DOHH2 (cell line): ENCODE measurements around the gene BLOC1S5.

Experiments
- H3F3A ChIP-seq: fragments of 200-600 bp; sonication (generic), shearing (Covaris generic); 2 replicates; pipeline ENCODE4 v1.6.0; 2016; ENCODE audit warnings: antibody characterized with exemption, mild to moderate bottlenecking; ENCODE audit not compliant: control insufficient read depth, insufficient read depth
- H3K27ac ChIP-seq: fragments of 200-600 bp; sonication (generic); 2 replicates; pipeline ENCODE4 v1.5.1; 2014; ENCODE audit warnings: low read depth, mild to moderate bottlenecking, low read length, moderate library complexity
- H3K27me3 ChIP-seq: fragments of 200-600 bp; sonication (generic); 2 replicates; pipeline ENCODE4 v1.6.1; 2014; ENCODE audit warnings: mild to moderate bottlenecking, low read length, mixed read lengths; ENCODE audit not compliant: control insufficient read depth
- H3K36me3 ChIP-seq: fragments of 200-600 bp; sonication (generic); 2 replicates; pipeline ENCODE4 v1.6.1; 2014; ENCODE audit warnings: mild to moderate bottlenecking, low read length, moderate library complexity, mixed read lengths; ENCODE audit not compliant: control insufficient read depth
- H3K4me1 ChIP-seq: fragments of 200-600 bp; sonication (generic); 2 replicates; pipeline ENCODE4 v1.6.1; 2014; ENCODE audit warnings: mild to moderate bottlenecking, low read length, mixed read lengths; ENCODE audit not compliant: control insufficient read depth
- H3K4me2 ChIP-seq: fragments of 200-600 bp; sonication (generic); 2 replicates; pipeline ENCODE4 v1.6.0; 2014; ENCODE audit warnings: mild to moderate bottlenecking, low read length, moderate library complexity
- H3K4me3 ChIP-seq: fragments of 200-600 bp; sonication (generic); 2 replicates; pipeline ENCODE4 v1.5.1; 2014; ENCODE audit warnings: mild to moderate bottlenecking, low read length, mixed read lengths
- H3K79me2 ChIP-seq: fragments of 200-600 bp; sonication (generic); 2 replicates; pipeline ENCODE4 v1.6.1; 2014; ENCODE audit warnings: mild to moderate bottlenecking, low read length, mixed read lengths; ENCODE audit not compliant: control insufficient read depth
- H3K9me2 ChIP-seq: fragments of 200-600 bp; sonication (generic); replicated peaks from 2 replicates; pipeline ENCODE4 v1.6.1; 2014; ENCODE audit warnings: mild to moderate bottlenecking, low read length, mixed read lengths; ENCODE audit not compliant: control insufficient read depth
- H3K9me3 ChIP-seq: fragments of 200-600 bp; sonication (generic); 2 replicates; pipeline ENCODE4 v1.6.1; 2014; ENCODE audit warnings: antibody characterized with exemption, low read length, mixed read lengths; ENCODE audit not compliant: control insufficient read depth, insufficient read depth
- H4K20me1 ChIP-seq: fragments of 200-600 bp; sonication (generic); 2 replicates; pipeline ENCODE4 v1.6.0; 2014; ENCODE audit warnings: low read depth, mild to moderate bottlenecking, antibody characterized with exemption, low read length, moderate library complexity; ENCODE audit not compliant: control insufficient read depth, insufficient read depth
- CTCF ChIP-seq: fragments of 200-600 bp; sonication (generic); IDR thresholded peaks from one replicate; pipeline ENCODE4 v1.5.1; 2014; ENCODE audit warnings: antibody characterized with exemption, mild to moderate bottlenecking, low read depth, low read length; ENCODE audit not compliant: poor library complexity, severe bottlenecking
- EZH2phosphoT487 ChIP-seq: fragments of 200-600 bp; sonication (generic); IDR thresholded peaks from 2 replicates; pipeline ENCODE4 v1.6.1; 2017; ENCODE audit warnings: borderline replicate concordance, mild to moderate bottlenecking, antibody characterized with exemption, low read length, moderate library complexity, mixed read lengths

Gene BLOC1S5

GRCh38 chr6:8059129-8059528 lies 5.1 kb downstream of the BLOC1S5 start:
- H3K9me2 ChIP-seq: no peaks in the 10 kb centered on the region
- H3K36me3 ChIP-seq: peaks cover 58% of the 10 kb centered on the region
- no peak overlapping the region for H3K4me3 ChIP-seq
- H3K79me2 ChIP-seq: peaks cover 19% of the 10 kb centered on the region
- no peaks in the 10 kb centered on the region for H3K9me3 ChIP-seq
- no peak overlapping the region for H3K27ac ChIP-seq
- TF ChIP-seq EZH2phosphoT487: no peak
- TF ChIP-seq CTCF: peak; percentile 47
- no peaks in the 10 kb centered on the region for H4K20me1 ChIP-seq
- H3K4me2 ChIP-seq: no peak overlapping the region
- no peaks in the 10 kb centered on the region for H3K27me3 ChIP-seq
- peaks cover 2% of the 10 kb centered on the region; the same call in 1 of the 2 replicates for H3F3A ChIP-seq
- H3K4me1 ChIP-seq: peaks cover 17% of the 10 kb centered on the region

- H3K9me2 ChIP-seq: no peaks in the 10 kb centered on the region
- no peak overlapping the region for H3K27ac ChIP-seq
- H3K27me3 ChIP-seq: no peaks in the 10 kb centered on the region
- no peak for TF ChIP-seq CTCF
- TF ChIP-seq EZH2phosphoT487: no peak
- H3K4me2 ChIP-seq: no peak overlapping the region
- peaks cover 58% of the 10 kb centered on the region for H3K36me3 ChIP-seq
- peaks cover 7% of the 10 kb centered on the region for H3K79me2 ChIP-seq
- H3K4me1 ChIP-seq: peaks cover 11% of the 10 kb centered on the region
- no peaks in the 10 kb centered on the region for H4K20me1 ChIP-seq
- H3F3A ChIP-seq: peaks cover 2% of the 10 kb centered on the region; the same call in 1 of the 2 replicates
- no peaks in the 10 kb centered on the region for H3K9me3 ChIP-seq
- no peak overlapping the region for H3K4me3 ChIP-seq
Observed at GRCh38 chr6:8057793-8058192, 6.4 kb downstream of the BLOC1S5 start.

GRCh38 chr6:8057263-8057662 lies 6.9 kb downstream of the BLOC1S5 start:
- Histone ChIP-seq H3K36me3 (peaks cover 58% of the 10 kb centered on the region), H3K27me3 (no peaks in the 10 kb centered on the region), H3K9me2 (no peaks in the 10 kb centered on the region), H3K79me2 (peaks cover 3% of the 10 kb centered on the region; the same call in 1 of the 2 replicates), H3K4me3 (no peak overlapping the region), H3K4me1 (peaks cover 7% of the 10 kb centered on the region), H3K27ac (no peak overlapping the region), H3F3A (peaks cover 2% of the 10 kb centered on the region; the same call in 1 of the 2 replicates), H4K20me1 (no peaks in the 10 kb centered on the region), H3K9me3 (no peaks in the 10 kb centered on the region), H3K4me2 (no peak overlapping the region)
- TF ChIP-seq EZH2phosphoT487: no peak
- TF ChIP-seq CTCF: no peak

GRCh38 chr6:8054276-8054675 lies 9.9 kb downstream of the BLOC1S5 start:
- TF ChIP-seq CTCF (no peak), EZH2phosphoT487 (no peak)
- Histone ChIP-seq H3K27me3 (no peaks in the 10 kb centered on the region), H3K9me3 (no peaks in the 10 kb centered on the region), H3F3A (no peaks in the 10 kb centered on the region), H3K9me2 (no peaks in the 10 kb centered on the region), H3K4me1 (peaks cover 4% of the 10 kb centered on the region), H3K36me3 (peaks cover 34% of the 10 kb centered on the region), H3K4me3 (no peak overlapping the region), H4K20me1 (no peaks in the 10 kb centered on the region), H3K4me2 (no peak overlapping the region), H3K79me2 (peaks cover 3% of the 10 kb centered on the region; the same call in 1 of the 2 replicates), H3K27ac (no peak overlapping the region)
